Activated naive CD8-positive, alpha-beta T cell treated with anti-CD3 and anti-CD28 coated beads, Interleukin-2, amount 10 ng/mL, durations not matched to agents 7 days and 5 days (primary cell): Measurements from ENCODE around the gene FAT1. TPM values are rescaled to one million over a fixed set of nuclear protein-coding genes. Genes with fewer than 3 reads are reported as not detected.
A peak's percentile ranks its signal among the peaks of the same experiment; 100 is the strongest.

Experiments
- ATAC-seq: fragments of 150-1000 bp; cut with Tn5 transposase; one replicate; pipeline ENCODE4 v1.10.0; 2021; ENCODE audit warnings: low read depth, moderate library complexity
- POLR2A ChIA-PET: fragments of 350-600 bp; sonication (Branson Sonifier 250); formaldehyde crosslinking; loops from one replicate; lab custom pipeline; 2021; ENCODE audit warnings: antibody characterized with exemption; lab: Charles Lee
- DNase-seq: peaks from one replicate; pipeline ENCODE4 v3.0.0; 2021
- H3K27ac Mint-ChIP-seq: one replicate; pipeline ENCODE4 v1.8.0; 2022; ENCODE audit warnings: mild to moderate bottlenecking, mixed read lengths
- H3K27me3 Mint-ChIP-seq: one replicate; pipeline ENCODE4 v1.8.0; 2022; ENCODE audit warnings: mild to moderate bottlenecking, moderate library complexity, mixed read lengths
- H3K36me3 Mint-ChIP-seq: one replicate; pipeline ENCODE4 v1.8.0; 2021; ENCODE audit warnings: mild to moderate bottlenecking, mixed read lengths
- H3K4me1 Mint-ChIP-seq: one replicate; pipeline ENCODE4 v1.8.0; 2021; ENCODE audit warnings: mixed read lengths
- H3K4me3 Mint-ChIP-seq: one replicate; pipeline ENCODE4 v1.8.0; 2022; ENCODE audit warnings: mild to moderate bottlenecking, moderate library complexity, mixed read lengths
- H3K9me3 Mint-ChIP-seq: one replicate; pipeline ENCODE4 v1.8.0; 2021; ENCODE audit warnings: mixed read lengths
- total RNA-seq, 2 experiments: library from RNA; stranded (reverse); gene quantifications; one replicate each; pipeline ENCODE4 v1.2.3, GENCODE V29; 2021

The FAT1 gene
- total RNA-seq, 2 experiments from 2014 or later = not detected

GRCh38 chr4:186738421-186738820 is 14.8 kb upstream of the FAT1 start:
- POLR2A ChIA-PET = no interaction called here

DNA sequence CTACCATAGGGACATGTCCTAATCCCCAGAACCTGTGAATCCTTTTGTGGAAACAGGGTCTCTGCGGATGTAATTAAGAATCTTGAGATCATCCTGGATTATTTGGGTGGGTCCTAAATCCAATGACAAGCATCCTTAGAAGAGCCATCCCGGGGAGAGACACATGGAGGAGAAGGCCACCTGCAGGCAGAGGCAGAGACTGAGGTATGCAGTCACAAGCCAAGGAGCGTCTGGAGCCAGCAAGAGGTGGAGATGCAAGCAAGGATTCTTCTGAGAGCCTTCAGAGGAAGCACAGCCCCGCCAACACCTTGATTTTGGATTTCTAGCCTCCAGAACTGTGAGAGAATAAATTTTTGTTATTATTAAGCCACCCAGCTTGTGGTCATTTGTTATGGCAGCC is 13.8 kb upstream of the FAT1 start:
- Mint-ChIP-seq H3K9me3 (peaks cover 1% of the 10 kb centered on the region), H3K4me1 (no peaks in the 10 kb centered on the region), H3K27ac (no peak overlapping the region), H3K27me3 (no peaks in the 10 kb centered on the region), H3K36me3 (no peaks in the 10 kb centered on the region), H3K4me3 (no peak overlapping the region)
- DNase-seq (no peak), ATAC-seq (no peak)
- POLR2A ChIA-PET = no interaction called here

More at GRCh38 chr4:186738421-186738820, 14.8 kb upstream of the FAT1 start:
- Mint-ChIP-seq H3K27me3 (no peaks in the 10 kb centered on the region), H3K36me3 (no peaks in the 10 kb centered on the region), H3K27ac (no peak overlapping the region), H3K4me3 (no peak overlapping the region), H3K9me3 (no peaks in the 10 kb centered on the region), H3K4me1 (no peaks in the 10 kb centered on the region)
- ATAC-seq (no peak), DNase-seq (no peak)

GRCh38 chr4:186736466-186736865 is 12.8 kb upstream of the FAT1 start:
- POLR2A ChIA-PET = no interaction called here
- no peak overlapping the region for H3K27ac Mint-ChIP-seq
- no peak for DNase-seq
- no peak for ATAC-seq
- H3K27me3 Mint-ChIP-seq = no peaks in the 10 kb centered on the region
- H3K9me3 Mint-ChIP-seq = peaks cover 1% of the 10 kb centered on the region
- no peak overlapping the region for H3K4me3 Mint-ChIP-seq
- H3K4me1 Mint-ChIP-seq = no peaks in the 10 kb centered on the region
- no peaks in the 10 kb centered on the region for H3K36me3 Mint-ChIP-seq

DNA sequence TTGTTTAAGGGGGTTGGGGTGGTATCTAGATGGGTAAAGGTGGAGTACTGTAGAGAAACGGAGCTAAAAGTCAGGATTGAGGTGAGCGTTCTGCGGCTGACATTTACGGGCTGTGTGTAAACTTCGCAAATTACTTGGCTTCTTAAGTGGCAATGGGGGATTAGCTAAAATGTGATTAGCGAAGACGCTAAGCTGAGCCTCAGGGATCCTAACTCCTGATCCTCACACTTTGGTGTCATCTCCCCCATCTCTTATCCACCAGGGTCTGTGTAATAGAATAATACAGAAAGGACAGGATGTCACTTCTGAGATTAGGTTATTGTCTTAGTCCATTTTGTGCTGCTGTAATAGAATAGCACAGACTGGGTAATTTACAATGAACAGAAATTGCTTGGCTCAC is 10.6 kb upstream of the FAT1 start:
- POLR2A ChIA-PET = no interaction called here
- peaks cover 1% of the 10 kb centered on the region for H3K9me3 Mint-ChIP-seq
- no peaks in the 10 kb centered on the region for H3K36me3 Mint-ChIP-seq
- H3K27me3 Mint-ChIP-seq = no peaks in the 10 kb centered on the region
- no peak for DNase-seq
- H3K4me1 Mint-ChIP-seq = no peaks in the 10 kb centered on the region
- no peak for ATAC-seq
- no peak overlapping the region for H3K27ac Mint-ChIP-seq
- no peak overlapping the region for H3K4me3 Mint-ChIP-seq

DNA sequence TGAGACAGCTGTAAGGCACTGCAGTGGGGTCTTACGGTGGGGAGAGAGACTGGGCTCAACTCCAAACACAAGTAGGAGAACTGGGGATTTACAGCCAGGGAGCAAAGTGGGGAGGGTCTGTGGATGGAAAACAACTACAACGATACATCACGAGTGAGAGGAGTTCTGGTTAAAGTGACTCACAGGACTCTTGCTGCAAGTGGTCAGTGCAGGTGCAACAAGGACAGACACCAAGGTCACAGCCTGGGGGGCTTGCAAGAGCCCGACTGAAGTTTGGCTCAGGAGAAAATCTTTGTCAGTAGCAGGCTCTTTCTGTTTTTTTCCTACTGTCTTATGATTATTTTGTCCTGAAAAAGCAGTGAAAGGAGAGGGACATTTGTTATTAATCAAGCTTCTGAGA is 10.1 kb upstream of the FAT1 start:
- no peak for ATAC-seq
- peaks cover 1% of the 10 kb centered on the region for H3K9me3 Mint-ChIP-seq
- POLR2A ChIA-PET = no interaction called here

GRCh38 chr4:186730621-186731020 is 7.0 kb upstream of the FAT1 start:
- DNase-seq (no peak), ATAC-seq (no peak)
- Mint-ChIP-seq H3K27ac (no peak overlapping the region), H3K4me1 (peaks cover 2% of the 10 kb centered on the region), H3K27me3 (peaks cover 27% of the 10 kb centered on the region), H3K4me3 (no peak overlapping the region), H3K36me3 (no peaks in the 10 kb centered on the region), H3K9me3 (peaks cover 3% of the 10 kb centered on the region)
- POLR2A ChIA-PET = no interaction called here

More for the DNA sequence above, 10.1 kb upstream of the FAT1 start:
- Mint-ChIP-seq H3K4me3 (no peak overlapping the region), H3K27me3 (peaks cover 2% of the 10 kb centered on the region), H3K36me3 (no peaks in the 10 kb centered on the region), H3K27ac (no peak overlapping the region), H3K4me1 (no peaks in the 10 kb centered on the region)
- no peak for DNase-seq

GRCh38 chr4:186729856-186730255 is 6.2 kb upstream of the FAT1 start:
- DNase-seq = no peak
- ATAC-seq = no peak
- no peak overlapping the region for H3K27ac Mint-ChIP-seq
- H3K27me3 Mint-ChIP-seq = peaks cover 35% of the 10 kb centered on the region
- H3K4me3 Mint-ChIP-seq = no peak overlapping the region
- H3K36me3 Mint-ChIP-seq = peaks cover 1% of the 10 kb centered on the region
- peaks cover 3% of the 10 kb centered on the region for H3K9me3 Mint-ChIP-seq
- POLR2A ChIA-PET = no interaction called here
- H3K4me1 Mint-ChIP-seq = peaks cover 5% of the 10 kb centered on the region

DNA sequence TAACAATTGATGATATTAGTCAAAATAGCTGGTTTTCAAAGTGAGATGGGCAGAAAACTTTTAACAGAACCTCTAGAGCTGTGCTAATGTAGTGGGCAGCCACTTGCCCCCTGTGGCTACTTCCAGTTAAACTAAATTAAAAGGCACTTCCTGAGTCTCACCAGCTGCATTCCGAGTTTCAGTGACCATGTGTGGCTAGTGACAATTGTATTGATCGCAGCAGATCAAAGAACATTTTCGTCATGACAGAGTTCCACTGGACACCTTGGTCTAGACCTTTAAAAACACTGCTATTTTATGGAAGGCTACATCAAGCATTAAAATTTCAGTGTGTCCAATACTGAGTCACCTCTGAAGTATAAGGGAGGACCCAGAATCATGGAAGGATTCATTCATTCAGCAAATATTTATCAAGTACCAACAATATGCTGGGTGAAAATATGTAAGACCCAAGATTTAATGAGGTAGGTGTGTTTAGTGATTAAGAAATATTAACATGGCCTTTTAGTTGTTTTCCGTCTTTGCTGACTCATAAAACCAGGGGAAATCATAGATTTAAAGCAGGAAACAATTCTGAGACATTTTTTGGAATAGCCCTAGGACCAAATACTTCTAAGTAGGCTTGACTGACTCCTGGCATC is 5.1 kb upstream of the FAT1 start:
- POLR2A ChIA-PET = no interaction called here
- H3K4me3 Mint-ChIP-seq = no peak overlapping the region

DNA sequence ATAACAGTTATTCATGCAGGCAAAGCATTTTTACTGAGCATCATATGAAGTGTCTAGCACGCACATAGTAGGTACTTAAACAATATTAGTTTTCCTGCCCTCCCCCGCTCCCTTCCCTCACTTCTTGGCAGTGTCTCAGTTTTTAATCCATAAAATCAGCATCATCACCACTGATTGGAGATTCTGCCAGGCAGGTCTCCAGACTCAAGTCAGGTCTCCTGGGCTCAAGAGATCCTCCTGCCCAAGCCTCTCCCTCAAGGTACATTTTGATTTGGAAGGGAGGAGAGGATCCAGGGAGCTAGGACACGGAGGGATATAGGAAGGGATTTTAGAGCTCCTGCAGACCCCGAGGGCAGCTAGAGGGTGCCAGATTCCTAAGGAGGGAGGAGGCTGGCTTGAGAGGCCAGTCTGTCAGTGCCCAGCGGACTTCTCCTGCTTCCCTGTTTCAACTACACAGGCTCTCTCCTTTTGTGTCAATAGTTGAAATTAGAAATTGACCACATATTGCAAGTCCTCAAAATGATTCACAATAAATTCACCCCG is 4.4 kb upstream of the FAT1 start:
- H3K36me3 Mint-ChIP-seq = peaks cover 1% of the 10 kb centered on the region
- no peak overlapping the region for H3K27ac Mint-ChIP-seq
- DNase-seq (no peak), ATAC-seq (no peak)
- H3K27me3 Mint-ChIP-seq = peaks cover 40% of the 10 kb centered on the region
- H3K4me1 Mint-ChIP-seq = peaks cover 7% of the 10 kb centered on the region
- H3K9me3 Mint-ChIP-seq = peaks cover 3% of the 10 kb centered on the region
- H3K4me3 Mint-ChIP-seq = no peak overlapping the region
- POLR2A ChIA-PET = no interaction called here

More for the DNA sequence above, 5.1 kb upstream of the FAT1 start:
- H3K36me3 Mint-ChIP-seq = peaks cover 1% of the 10 kb centered on the region
- H3K9me3 Mint-ChIP-seq = peaks cover 3% of the 10 kb centered on the region
- no peak overlapping the region for H3K27ac Mint-ChIP-seq
- H3K4me1 Mint-ChIP-seq = peaks cover 7% of the 10 kb centered on the region
- ATAC-seq (no peak), DNase-seq (no peak)
- H3K27me3 Mint-ChIP-seq = peaks cover 37% of the 10 kb centered on the region

GRCh38 chr4:186727169-186727976 is 3.7 kb upstream of the FAT1 start:
- Mint-ChIP-seq H3K36me3 (peaks cover 1% of the 10 kb centered on the region), H3K4me1 (peaks cover 11% of the 10 kb centered on the region), H3K27ac (peak overlapping the region; percentile 52), H3K27me3 (peaks cover 47% of the 10 kb centered on the region), H3K9me3 (peaks cover 2% of the 10 kb centered on the region), H3K4me3 (peak overlapping the region; percentile 35)
- ATAC-seq = no peak
- DNase-seq = no peak
- POLR2A ChIA-PET = no interaction called here

DNA sequence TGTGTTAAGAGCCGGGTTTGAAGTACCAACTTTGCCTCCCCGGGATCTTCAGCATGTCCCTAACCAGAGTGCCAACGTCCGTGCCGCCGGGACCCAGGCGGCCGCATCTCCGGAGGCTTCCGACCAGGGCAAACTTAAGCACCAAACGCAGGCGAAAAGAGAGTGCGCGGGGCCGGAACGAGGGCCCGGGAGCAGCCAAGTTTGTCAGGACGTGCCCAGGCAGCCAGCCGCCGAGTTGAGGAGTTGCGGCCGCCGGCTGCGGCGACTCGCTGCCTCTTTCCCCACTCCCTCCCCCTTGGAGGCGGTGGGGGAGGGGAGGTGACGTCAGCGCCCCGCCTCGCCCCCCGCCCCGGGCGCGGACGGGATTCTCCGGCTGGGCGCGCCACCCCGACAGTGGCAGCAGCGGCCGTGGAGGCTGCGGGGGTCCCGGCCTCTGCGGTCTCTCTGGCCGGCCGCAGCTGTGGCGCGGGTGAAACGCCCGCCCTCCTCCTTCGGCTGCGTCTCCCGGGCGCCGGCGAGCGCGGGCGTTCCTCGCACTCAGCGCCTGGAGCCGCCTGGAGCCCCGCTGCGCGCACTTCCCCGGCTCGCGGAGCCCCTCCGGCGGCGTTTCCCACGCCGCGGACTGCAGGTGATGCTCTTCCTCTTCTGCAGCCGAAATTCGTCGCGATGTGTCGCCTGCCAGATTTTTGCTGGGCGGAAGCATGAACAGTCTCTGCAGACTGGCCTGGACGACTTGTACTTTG is 2.9 kb upstream of the FAT1 start:
- DNase-seq (peak; percentile 35), ATAC-seq (no peak)
- Mint-ChIP-seq H3K27me3 (peaks cover 54% of the 10 kb centered on the region), H3K27ac (peak overlapping the region; percentile 52), H3K9me3 (peaks cover 2% of the 10 kb centered on the region), H3K4me3 (peak overlapping the region; percentile 35), H3K36me3 (peaks cover 1% of the 10 kb centered on the region), H3K4me1 (peaks cover 11% of the 10 kb centered on the region)
- POLR2A ChIA-PET = no interaction called here

GRCh38 chr4:186725469-186726425 is 2.1 kb upstream of the FAT1 start:
- peak overlapping the region; percentile 46 for H3K27ac Mint-ChIP-seq
- POLR2A ChIA-PET = no interaction called here
- H3K27me3 Mint-ChIP-seq = peaks cover 54% of the 10 kb centered on the region
- ATAC-seq (no peak), DNase-seq (peak; percentile 29)
- no peak overlapping the region for H3K4me3 Mint-ChIP-seq
- peaks cover 1% of the 10 kb centered on the region for H3K36me3 Mint-ChIP-seq
- H3K4me1 Mint-ChIP-seq = peaks cover 11% of the 10 kb centered on the region
- H3K9me3 Mint-ChIP-seq = peaks cover 2% of the 10 kb centered on the region
